GM18868 (cell line): ENCODE data around the gene AHCTF1.

Experiments used
- ATAC-seq: cut with Tn5 transposase; IDR thresholded peaks from one replicate; pipeline ENCODE4 v1.9.1; 2021; ENCODE audit warnings: mild to moderate bottlenecking, moderate library complexity; ENCODE audit not compliant: unreplicated experiment

The AHCTF1 gene

DNA sequence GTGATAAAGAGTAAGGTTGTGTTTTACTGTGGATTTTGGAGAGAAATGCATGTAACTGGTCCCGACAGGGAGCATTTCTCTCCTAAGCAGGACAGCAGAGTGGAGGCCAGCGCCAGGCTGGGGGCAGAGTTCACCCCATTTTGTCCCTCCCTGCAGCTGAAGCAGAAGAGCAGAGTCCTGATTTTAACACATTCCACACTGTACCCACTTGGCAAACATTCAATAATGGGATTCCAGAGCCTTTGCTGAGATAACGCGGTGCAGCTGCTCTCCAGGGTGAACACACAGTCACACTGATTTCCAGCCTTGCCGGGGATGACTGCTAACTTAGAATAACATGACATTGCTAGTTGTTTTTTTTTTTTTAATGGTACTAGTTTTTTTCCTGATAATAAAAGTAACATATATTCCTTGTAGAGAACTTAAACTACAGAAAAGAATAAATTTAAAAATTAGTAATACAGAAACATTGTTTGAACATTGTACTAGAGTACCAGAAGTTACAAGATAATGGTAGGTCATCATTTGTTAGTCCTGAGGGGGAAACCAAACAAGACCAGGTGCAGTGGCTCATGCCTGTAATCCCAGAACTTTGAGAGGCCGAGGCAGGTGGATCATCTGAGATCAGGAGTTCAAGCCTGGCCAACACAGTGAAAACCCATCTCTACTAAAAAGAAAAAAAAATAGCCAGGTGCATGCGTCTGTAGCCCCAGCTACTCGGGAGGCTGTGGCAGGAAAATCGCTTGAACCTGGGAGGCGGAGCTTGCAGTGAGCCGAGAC is 130.3 kb downstream of the AHCTF1 start:
- ATAC-seq, result no peak

DNA sequence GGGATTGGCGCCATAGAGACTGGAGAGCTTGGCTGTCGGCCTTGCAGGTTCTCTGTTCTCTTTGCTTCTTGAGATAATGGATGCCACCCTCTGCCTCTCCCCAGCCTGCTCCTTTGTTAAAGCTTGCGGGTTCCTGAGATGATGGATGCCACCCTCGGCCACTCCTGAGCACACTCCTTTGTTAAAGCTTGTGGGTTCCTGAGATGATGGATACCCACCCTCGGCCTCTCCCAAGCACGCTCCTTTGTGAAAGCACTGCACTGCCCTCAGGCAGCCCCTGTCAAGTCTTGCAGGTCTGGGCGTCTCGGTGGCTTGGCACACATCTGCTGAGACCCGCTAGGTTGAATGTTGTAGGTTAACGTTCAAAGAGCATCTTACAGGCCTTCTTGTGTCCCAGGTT is 131.0 kb downstream of the AHCTF1 start:
- ATAC-seq, result no peak

DNA sequence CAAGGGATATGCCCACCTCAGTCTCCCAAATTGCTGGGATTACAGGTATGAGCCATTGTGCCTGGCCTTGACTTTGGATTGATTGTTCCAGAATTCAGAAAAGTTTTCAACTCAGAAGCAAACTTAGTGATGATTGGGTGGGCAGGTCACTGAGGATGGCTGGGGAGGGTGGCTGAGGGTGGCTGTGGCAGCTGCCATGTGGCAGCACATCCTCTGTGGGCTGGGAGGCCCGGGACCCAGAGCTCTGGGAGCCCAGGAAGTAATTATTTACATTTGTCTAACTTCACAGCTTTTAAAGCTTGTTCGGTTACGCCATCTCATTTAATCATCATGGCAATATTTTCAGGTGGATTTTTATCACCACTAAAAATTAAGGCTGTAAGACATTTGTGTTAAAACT is 131.4 kb downstream of the AHCTF1 start:
- no peak for ATAC-seq

DNA sequence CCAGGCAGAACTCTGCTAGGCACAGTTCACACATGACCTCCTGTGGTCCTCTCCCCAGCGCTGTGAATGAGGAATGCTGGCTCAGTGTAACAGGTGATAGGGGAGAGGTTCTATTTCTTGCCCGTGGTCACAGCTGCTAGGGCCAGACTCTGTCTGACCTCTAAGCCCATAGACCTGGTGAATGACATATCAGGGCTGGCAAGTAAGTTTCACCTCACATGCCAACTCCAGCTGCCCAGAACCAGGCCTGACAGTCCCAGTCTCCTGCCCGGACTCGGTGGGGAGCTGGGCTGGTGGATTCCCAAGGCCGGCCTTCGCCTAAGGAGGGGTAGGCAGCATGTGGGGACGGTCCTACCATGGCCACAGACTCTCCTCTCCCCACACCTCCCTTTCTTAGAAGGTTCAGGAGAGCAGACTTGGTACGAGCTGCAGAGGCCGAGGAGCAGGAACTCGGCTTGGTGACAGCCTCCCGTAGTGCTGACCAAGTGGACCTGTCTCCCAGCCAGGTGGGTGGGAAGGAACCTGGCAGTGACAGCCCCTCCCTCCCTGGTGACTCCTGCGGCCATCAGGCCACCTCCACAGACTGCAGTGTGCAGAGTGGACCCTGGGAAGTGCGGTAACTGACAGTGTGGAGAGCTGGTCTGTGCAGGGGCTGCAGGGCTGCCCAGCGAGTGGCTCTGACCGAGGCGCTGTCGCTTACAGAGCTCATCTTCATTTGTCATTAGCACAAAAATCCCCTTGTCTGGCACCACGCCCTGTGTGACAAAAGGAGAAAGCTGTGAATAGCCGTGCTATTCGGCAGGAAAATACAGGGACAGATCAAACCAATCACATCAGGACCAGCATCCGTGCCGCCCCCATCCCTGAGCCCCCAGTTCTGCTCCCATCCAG is 132.9 kb downstream of the AHCTF1 start:
- no peak for ATAC-seq

DNA sequence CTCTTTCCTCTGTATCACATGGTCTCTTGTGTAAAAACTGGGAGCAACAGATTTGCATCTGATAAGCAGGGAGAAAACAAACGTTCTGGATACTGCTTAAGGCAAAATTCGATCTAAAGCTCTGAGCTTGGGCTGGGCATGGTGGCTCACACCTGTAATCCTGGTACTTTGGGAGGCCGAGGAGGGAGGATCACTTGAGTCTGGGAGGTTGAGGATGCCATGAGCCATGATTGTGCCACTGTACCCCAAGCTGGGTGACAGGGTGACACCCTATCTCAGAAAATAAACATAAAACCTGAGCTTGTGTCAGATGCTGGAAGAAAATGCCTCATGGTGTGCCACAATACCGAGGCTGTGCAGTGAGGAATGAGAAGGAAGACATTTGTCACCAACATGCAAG is 133.6 kb downstream of the AHCTF1 start:
- ATAC-seq, result no peak

DNA sequence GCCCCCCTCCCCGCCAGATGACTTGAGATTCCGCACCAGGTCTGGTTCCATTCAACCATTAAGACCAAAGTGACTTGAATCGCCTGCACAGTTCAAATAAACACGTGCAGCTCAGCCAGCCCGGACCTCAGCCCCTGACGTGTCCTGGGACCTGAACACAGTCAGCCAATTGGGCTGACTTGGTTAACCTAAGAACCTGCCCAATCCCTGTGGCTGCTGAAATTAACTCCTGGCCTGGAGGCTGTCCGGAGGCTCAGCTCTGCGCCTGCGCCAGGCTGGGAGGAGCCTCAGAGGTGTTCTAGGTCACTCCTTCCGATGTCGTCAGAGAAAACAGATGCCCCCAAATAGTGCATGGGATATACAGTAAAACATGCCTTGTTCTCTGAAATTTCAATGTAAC is 134.2 kb downstream of the AHCTF1 start:
- ATAC-seq, result no peak

DNA sequence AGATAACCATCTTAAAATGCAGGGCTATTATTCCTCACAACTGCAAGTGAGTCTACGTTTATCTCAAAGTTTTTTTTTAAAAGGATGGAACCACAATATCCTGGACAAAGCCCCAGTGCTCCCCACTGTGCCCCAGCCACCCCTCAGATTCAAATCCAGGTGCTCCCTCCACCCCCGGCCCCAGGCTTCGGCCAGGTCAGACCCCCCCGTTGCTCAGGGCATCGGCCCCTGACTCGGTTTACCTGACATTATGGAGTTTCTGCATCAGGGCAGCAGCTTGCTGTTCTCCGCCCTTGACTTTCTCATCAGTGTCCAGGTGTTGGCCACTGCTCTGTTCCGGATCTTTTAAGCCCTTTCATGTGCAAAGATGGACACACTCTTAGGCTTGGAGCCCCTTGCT is 134.6 kb downstream of the AHCTF1 start:
- no peak for ATAC-seq

DNA sequence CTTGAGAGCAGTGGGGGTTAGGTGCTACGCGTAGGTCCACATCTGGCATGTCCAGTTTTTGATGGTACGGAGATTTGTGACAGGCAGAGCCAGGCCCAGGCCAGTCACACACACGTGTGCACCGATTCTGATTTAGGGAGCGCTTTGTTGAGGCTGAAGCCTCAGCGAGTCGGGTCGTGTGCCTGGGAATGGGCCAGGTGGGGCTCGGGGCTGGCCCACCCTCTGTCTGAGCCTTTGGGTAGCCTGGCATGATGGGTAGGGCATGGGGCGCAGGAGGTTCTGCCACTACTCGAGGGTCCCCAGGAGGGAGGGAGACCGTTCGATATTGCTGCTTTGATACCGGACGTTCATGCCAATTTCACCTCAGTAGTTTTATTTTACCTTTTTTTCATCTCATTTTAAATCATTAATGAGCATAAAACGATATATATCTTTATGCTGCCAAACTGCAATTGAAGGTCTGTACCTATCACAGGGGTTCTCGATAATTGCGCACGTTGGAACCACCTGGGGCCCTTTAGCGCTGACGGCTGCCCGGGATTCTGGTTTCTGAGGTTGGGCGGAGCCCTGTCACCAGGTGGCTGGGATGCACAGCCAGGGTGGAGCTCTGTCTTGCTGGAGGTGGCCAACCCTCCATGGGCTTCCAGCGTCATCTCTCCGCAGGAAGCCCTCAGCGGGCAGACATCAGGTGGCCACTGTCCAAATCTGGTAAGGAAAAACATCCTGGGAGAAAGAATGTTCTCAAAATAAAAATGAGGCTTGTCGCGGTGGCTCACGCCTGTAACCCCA is 135.6 kb downstream of the AHCTF1 start:
- ATAC-seq, result no peak

DNA sequence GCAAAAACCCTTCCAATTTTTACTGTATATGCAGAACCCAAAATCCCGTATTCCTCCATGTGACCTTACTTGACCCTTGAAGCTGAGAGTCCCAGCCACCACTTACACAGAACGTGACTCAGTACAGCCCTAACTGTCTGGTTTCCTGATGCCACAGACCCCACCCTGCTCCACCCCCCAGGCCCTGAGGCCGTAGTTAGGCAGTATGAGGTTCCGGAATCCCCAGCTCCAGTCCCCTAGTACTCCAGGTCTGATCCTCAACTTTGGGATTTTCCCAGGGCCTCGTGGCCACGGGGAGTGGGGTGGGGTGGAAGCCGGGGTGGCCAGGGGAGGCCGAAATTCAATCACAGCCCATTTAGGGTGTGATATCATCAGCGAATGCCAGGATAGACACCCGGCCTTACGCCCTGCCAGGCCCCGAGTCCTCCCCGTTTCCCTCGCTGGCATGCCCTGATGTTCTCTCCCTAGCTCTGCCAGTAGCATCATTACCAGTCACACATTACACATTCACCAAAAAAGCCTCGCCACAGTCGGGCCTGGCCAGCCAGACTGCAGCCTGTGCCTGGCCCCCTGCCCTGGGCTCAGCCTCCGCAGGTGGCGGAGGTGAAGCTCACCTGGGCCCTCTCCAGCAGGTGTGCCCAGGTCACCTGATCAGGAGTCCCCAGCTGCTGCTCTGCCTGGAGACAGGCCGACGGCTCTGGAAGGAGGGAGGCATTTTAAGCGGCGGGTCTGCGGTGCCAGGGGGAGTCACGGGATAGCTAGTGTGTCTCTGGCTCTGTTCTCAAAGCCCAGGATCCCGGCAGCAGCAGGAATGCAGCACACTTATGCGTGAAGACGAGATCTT is 136.7 kb downstream of the AHCTF1 start:
- no peak for ATAC-seq

DNA sequence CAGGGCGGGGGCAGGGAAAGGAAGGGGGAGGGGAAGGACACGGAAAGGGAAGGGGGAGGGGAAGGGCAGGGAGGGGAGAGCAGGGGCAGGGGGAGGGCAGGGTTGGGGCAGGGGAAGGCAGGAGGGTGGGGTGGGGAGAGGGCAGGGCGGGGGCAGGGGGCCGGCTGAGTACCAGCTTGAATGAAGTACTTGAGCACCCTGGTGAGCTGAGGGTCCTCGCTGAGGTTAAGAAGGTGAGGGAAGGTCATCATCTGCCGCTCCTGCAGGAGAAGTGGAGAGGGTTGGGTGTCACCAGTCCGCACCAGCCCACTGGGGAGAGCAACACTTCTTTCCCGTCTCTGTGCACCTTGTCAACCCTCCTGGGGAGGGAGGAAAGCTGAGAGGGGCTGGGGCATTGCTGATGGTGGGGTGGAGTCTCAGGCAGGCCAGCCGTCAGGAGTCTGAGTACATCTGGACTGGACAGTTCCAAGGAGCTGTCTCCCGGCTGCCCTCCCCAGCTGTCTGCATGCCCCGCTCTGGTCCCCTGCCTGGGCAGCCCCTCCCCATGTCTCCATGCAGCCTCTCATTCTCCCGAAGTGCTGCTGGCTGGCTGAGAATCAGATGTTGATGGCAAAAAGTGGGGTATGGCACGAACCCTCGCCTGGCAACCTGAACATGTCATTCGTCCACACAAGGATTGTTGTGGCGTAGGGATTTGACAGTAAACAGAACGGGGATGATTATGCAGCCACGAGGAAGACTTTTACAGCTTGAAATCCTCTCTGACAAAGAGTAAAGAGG is 137.5 kb downstream of the AHCTF1 start:
- ATAC-seq, result no peak

DNA sequence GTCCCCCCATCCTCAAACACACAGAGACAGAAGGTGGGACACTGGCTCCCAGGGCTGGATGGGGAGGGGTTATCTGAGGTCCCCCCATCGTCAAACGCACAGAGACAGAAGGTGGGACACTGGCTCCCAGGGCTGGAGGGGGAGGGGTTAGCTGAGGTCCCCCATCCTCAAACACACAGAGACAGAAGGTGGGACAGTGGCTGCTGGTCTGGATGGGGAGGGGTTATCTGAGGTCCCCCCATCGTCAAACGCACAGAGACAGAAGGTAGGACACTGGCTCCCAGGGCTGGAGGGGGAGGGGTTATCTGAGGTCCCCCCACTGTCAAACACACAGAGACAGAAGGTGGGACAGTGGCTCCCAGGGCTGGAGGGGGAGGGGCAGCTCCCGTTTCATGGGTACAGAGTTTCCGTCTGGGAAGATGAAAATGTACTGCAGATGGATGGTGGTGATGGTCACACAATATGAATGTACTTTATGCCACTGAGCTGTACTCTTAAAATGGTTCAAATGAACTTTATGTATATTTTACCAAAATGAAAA is 138.3 kb downstream of the AHCTF1 start:
- no peak for ATAC-seq

DNA sequence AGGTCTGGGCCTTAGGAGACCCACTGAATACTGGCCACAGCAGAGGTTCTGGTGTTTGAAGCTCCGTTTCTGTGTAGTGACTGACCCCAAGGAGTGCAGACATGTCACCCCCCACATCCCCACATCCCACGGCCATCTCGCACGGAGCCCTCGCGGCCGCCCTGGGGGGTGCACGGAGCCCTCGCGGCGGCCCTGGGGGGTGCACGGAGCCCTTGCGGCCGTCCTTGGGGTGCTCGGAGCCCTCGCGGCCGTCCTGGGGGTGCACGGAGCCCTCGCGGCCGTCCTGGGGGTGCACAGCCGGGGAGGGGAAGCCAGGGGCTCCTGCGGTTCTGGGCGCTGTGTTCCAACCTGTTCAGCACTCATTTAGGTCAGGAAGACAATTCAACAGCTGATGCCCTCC is 139.1 kb downstream of the AHCTF1 start:
- ATAC-seq, result no peak

DNA sequence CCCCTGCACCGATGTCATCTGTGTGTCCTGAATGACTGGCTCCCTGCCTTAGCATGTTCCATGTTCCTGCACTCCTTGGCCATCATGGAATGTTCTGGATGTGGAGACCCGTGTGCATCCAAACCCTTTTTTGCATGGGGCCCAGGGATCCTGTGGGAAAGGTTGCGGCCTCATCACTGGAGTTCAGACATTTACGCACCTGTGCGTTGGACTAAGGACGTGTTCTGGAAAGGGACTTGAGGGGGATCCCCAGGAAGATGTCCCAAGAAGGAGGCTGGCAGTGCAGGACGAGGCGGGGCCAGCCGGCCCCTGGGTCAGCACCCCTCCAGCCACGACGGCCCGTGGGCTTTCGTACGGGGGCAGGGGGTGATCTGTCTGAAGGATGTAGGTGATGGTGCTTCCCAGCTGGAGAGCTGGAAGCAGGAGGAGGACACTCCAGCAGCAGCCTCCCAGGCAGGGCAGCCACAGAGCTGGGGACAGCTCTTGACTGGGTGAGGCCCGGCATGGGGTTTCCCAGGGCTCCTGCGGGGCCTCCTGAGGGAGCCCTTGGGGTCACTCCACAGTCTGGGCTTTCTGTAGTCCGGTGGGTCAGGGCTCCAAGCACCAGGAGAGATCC is 140.3 kb downstream of the AHCTF1 start:
- ATAC-seq, result no peak

DNA sequence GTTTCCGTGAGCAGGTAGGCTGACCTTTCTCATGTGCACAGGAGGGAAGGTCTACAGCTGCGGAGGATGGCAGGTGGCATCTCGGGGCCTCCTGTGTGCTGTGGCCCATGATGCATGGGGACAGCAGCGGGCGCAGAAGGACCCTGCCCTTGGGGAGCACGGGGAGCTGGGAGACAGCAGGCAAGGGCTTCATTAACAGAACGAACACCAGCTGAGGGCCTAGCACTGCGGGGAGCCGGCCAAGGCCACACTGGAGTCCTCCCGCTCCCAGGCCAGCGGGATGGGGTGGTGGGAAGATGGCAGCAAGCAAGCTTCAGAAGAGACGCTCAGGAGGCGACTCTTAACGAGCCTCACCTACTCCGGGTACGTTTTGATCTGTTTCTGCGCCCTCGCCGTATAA is 140.9 kb downstream of the AHCTF1 start:
- ATAC-seq, result no peak

DNA sequence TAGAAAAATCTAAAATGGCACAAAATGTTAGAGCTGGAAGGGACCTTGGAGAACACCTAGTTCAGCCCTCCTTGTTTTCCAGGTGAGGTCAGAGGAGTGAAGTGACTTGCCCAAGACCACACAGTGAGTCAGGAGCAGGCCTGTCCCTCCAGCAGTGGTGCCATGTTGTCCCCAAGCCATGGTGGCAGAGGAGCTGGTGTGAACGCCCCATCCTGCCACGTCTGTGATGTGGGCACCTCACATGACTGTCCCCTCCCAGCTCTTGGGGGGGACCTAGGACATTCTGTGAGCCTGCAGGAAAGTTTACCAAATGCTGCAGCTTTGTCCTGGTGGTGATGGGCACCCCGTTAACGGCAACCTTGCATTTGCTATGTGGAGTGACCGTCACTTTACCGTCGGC is 141.4 kb downstream of the AHCTF1 start:
- no peak for ATAC-seq

DNA sequence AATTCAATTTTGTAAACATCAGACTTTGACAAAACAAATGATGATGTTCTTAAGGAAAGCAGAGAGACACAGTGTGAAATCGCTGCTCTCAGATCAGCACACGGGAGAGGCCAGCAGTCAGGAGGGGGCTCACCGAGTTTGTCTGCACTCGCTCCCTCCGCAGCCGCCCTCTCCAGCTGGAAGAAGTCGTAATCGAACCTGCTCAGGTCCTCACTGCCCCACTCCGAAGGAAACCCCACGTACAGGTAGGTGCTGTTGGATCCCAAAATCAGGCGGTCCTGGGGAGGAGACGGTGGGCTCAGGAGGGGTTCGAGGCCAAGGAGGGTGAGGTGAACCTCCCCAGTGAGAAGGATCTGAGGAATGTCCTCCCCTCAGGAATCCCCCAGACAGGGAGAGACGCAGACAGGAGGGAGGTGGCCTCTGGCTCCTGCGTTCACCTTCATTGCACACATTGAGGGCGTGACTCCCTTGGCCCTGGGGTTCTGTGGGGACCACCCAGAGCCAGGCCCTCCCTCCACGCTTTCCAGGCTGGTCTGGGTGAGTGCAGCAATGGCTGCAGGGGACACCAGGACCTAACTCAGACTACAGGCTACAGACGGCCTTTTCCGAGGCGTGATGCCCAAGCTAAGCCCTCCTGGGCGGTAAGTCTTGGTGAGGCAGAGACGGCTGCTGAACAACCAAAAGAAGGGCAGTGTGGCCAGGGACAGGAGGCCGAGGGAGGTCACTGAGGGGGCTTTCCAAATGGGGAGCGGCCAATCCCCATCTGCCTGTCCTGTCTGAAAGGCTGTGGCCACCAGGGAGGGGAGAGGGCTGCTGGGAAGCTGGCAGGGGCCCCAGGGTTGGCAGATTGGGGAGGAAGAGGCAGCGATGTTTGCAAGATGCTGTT is 142.1 kb downstream of the AHCTF1 start:
- ATAC-seq, result no peak
